ENCODE results near the gene EIF3C.
"Not testable (repeated sequence)": the region's sequence is repeated elsewhere in the genome, so short reads cannot be mapped to it uniquely, and the experiment has no call there.

Gene EIF3C

GRCh38 chr16:28750469-28751067 lies 39.3 kb downstream of the EIF3C start:
- not testable (repeated sequence) for DNase-seq (ENCODE audit: low spot score)

GRCh38 chr16:28751487-28751886 lies 40.2 kb downstream of the EIF3C start, which contains the start of gene NPIPB9:
TSS of gene NPIPB9 (plus strand) at chr16:28751787.
- DNase-seq (ENCODE audit: low spot score), result not testable (repeated sequence)

GRCh38 chr16:28781697-28782096 lies 70.4 kb downstream of the EIF3C start:
- not testable (repeated sequence) for DNase-seq (ENCODE audit: low spot score)

- not testable (repeated sequence) for DNase-seq (ENCODE audit: low spot score)
Observed at GRCh38 chr16:28782357-28782756, 71.1 kb downstream of the EIF3C start.
